Measurements from ENCODE around the gene NR1H2.

Gene NR1H2

DNA sequence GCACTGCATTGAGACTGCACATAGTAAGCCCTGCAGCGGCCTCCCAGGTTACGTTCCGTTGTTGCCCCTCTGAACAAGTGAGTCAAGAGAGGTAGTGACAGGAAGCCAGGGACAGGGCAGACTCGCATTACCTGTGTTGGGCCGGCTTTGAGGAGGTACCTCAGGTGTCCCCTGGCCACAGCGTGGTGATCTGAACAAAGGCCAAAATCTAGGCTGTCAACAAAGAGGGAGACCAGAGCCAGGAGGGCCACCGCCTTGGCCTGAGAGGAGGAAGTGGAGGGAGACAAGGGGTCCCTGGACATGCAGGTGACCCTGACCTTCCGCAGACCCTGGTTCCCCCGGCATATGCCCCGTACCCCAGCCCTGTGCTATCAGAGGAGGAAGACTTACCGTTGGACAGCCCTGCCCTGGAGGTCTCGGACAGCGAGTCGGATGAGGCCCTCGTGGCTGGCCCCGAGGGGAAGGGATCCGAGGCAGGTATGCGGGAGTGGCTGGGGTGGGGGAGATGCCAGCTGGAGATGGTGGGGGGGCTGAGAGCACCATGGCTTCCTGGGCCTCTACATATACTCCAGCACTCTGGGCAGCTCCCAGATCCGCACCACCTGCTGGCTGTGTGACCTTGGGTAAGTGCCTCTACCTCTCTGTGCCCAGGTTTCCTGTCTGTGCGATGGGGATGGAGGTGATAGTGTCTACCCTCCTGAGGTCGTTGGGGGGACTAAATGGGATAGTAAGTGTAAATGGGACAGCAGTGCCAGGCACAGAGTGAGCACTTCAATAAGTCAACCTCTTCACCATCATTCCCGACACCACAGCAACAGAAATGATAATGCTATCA lies 47.2 kb downstream of the NR1H2 start:
- DNase-seq (ENCODE audit: low spot score): no peak

DNA sequence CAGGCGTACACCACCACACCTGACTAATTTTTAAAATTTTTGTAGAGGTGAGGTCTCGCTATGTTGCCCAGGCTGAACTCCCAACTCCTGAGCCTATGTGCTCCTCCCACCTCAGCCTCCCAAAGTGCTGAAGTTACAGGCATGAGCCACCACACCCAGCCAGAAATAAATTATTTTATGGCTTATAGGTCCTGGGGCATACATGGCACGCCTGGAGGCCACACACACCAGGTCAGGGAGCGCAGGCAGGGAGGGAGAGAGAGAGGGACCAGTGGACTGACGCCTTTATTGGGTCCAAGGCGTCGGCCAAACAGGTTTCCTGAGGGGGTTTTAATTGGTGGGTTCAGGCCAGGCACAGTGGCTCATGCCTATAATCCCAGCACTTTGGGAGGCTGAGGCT lies 49.3 kb downstream of the NR1H2 start:
- no peak for DNase-seq (ENCODE audit: low spot score)

- no peak for DNase-seq (ENCODE audit: low spot score)
These were observed 51.2 kb downstream of the NR1H2 start for GRCh38 chr19:50427318-50427925.

- DNase-seq (ENCODE audit: low spot score): peak; percentile 70
These were observed 51.8 kb downstream of the NR1H2 start for GRCh38 chr19:50427997-50428425.

- no peak for DNase-seq (ENCODE audit: low spot score)
These were observed 52.7 kb downstream of the NR1H2 start for GRCh38 chr19:50428772-50429463.

- DNase-seq (ENCODE audit: low spot score): no peak
These were observed 54.7 kb downstream of the NR1H2 start for GRCh38 chr19:50430888-50431342.

DNA sequence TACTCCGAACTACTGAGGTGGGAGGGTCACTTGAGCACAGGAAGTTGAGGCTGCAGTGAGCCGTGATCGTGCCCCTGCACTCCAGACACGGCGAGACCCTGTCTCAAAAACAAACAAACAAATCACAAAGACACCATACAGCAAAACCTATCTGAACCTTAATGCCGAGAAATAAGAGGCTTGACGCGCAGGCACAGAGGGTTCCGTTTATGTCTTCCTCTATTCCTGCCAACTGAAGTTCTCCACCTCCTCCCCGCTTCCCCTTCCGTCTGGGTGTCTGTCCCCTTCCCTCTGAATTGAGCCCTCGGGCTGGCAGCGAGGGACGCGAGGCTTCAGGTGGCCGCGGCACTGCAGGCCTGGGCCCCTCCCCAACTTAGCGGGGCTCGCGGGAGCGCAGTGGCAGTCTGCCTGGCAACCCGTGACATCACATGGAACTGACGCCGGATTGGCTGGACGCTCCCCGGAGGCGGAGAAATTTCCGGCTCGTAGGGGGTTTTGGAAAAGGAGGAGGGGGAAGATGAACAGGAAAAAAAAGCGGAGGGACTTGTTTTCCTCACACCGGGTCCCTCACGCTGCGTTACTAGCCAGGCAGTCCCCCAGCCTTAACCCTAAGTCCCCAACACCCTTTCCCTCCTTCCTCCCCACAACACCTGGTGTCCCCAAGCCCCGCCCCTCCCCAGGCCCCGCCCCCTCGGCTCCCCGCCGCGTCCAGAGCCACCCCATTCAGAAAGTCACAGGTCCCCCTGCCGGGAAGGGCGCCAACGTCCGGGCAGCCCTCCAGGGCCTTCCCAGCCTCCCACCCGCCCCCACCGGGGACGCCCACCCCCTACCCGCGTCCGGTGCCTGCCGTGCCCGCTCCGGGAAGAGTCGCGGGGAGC lies 55.3 kb downstream of the NR1H2 start:
- DNase-seq (ENCODE audit: low spot score): peak; percentile 71

- DNase-seq (ENCODE audit: low spot score): no peak
These were observed 56.2 kb downstream of the NR1H2 start, which contains the start of gene MYBPC2 for GRCh38 chr19:50432221-50433028. TSS of gene MYBPC2 (plus strand) at chr19:50432892. CDS start at chr19:50432954, 62 bp downstream.

Data from globus pallidus (tissue), 1 donor.